Tongue (tissue), 2 donors: ENCODE data around the gene GGA3. TPM values are rescaled to one million over a fixed set of nuclear protein-coding genes. Genes with fewer than 3 reads are reported as not detected.
"Not testable (repeated sequence)": the region's sequence is repeated elsewhere in the genome, so short reads cannot be mapped to it uniquely, and the experiment has no call there.

Experiments used
- DNase-seq: peaks from one replicate; pipeline ENCODE4 v3.0.0-alpha.2; 2015
- total RNA-seq: library from RNA; depleted of rRNA; stranded (reverse); fragments of >200 nt; gene quantifications from one replicate; pipeline ENCODE4 v1.2.3, GENCODE V29; 2014

Gene GGA3
- total RNA-seq, 1 donor from 2014 or later: 21.0 TPM

DNA sequence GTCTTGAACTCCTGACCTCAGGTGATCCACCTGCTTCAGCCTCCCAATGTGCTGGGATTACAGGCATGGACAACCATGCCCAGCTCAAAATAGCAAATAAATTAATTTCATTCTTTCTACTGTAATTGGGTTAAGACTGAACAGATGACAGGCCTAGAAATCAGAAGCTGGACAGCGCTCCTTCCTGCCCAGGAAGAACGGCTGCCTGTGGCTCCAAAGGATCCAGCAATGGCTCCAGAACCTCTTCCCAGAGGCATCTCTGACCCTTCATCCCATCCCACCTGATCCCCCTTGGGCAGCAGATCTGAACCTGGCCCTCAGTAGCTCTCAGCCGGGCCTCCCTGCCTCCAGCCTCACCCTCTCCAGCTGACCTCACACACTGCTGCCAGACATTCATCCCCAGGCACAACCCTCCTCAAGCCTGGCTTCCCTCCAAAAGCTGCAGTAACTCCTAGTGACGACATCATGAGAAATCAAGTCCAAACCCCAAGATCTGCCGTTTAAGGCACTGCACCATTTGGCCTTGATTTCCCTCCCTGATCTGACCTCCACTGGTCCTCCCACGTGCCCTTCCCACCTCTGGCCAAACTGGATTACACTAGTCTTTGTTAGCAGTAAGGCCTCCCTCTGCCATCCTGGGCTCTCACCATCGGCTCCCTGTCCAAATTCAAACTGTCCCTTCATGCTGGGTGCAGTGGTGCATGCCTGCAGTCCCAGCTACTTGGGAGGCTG lies 12.7 kb upstream of the GGA3 start:
- DNase-seq: no peak

DNA sequence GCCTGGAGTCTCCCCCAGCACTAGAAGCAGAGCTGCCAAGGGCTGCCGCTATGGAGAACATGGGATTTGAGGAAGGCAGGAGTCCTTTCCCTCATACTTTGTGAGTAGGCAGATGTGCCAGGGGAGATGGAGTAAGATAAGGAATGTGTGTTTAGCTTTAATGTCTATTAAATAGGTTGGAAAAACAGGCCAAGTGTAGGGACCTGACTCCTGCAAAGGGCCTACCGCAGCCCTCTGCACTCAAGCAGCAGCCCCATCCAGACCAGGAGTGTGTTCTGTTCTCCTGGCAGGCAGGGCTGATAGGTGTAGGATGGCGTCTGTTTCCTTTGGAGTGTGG lies 11.4 kb upstream of the GGA3 start:
- DNase-seq: no peak

DNA sequence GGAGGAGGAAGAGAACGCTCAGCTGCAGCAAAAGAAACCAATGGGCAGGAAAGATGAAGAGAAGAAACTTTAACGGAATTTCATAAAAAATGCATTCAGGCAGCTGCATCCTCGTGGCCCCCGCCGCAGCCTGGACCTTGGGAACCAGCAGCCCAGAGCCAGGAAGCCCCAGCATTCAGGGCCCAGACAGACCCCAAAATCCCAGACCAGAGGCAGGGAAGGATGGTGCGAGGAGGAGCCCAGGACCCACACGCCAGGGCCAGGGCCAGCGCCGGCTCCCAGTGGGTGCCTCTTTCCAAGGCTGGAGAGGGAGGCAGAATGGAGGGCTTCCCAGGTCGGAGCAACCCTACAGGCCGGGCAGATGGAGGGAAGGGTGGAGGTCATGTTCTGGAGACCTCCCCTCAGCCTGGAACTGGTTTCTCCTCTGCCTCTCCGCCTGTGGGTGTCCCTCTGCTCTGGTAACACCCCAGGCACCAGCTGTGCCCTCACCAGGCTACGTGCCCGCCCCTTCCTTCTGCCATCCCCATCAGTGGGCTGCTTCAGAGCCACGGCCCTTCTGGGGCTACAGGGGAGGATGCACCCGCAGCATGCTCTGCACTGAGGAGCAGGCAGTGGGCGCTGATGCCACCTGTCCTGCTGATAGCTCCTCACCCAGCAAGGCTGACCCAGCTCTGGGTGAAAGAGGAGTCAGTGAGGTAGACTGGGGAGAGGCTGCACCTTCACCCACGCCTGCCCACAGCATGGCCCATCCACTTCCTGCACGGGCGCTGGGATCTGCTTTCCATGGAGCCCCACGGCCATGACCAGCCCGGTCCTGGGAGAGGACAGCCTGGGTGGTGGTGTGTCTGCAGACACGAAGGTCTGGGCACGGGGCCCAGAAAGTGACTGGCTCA lies 10.8 kb upstream of the GGA3 start:
- no peak for DNase-seq

DNA sequence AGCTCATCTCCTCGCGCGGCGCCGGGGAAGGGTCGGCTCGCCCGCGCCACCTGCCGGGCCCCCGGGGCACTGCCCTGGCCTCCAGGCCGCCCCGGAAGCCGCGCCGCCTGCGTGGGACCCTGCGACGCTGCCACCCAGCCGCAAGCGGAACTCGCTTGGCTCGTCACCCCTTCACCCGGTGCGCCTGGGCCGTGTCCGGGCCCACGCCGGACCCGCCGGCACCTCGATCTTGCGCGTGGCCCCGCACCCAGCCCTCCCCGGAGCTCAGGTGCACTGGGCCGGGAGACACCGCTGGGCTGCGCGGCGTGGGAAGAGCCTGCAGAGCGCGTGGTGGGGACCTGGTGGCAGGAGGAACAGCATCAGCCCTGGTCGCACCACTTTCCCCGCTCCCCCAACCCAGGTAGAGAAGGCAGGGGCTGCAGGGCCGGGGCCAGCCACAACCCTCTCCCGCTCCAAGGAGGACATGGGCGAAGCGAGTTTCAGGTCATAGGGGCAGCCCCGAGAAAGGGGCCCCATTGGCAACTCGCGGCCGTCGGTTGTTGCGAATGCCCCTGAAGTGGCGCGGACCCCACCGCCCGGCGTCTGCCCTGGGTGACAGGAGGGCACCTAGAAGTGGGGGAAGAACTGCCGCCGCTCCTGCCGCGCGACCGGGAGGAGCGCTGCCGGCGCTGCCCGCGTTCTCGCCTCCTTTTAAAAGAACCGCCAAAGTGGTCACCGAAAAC lies 10.0 kb upstream of the GGA3 start:
- DNase-seq: peak; percentile 90

DNA sequence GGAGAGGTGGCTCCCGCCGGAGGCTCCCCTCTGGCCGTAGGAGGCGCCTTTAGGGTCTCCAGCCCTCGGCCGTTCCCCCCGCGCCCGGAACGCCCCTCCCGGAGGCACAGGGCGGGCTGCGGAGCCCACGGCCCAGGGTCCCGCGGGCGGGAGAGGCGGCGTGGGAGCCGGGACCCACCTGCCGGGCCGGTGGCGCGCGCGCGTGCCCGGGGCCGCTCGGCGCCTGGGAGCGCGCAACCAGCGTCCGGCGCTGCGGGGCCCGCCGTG lies 9.5 kb upstream of the GGA3 start, which contains the start of gene MIF4GD:
Gene MIF4GD, minus strand, starts transcription at position 266 of the 267 bp plus-strand sequence. CDS start 1,036 bp downstream, outside the sequence.
- DNase-seq: no peak

DNA sequence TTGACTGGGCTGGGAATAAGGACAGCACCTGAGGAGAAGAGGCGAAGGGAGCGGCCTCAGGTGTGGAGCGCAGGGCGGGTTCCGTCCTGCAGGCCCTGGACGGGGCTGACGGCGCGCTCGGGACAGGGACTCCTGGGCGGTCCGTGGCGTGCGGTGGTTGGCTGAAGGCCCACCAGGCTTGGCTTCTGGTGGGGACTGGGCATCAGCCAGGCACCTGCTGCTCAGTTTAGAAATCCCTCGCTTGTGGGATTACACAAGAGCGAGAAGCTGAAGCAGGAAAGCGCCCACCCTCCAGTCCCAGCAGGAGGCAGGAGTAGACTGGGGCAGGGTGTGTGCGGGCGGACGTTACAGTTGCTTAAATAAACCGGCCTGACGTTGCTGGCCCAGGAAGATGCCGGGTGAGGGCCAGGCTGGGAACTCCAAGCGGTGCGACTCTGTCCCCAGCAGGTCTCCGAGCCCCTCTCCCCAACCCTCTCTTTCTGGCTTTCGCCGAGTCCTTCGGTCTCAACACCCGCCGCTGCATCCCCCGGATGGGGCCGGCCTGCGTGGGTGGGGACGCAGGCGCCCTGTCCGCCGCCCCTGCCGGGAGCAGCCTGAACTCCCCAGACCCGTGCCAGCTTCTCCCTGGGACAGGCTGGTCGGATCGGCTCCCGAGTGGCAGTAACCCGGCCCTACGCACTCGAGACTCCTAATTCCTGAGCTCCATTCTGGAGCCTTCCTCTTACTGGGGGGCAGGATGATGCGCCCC lies 9.0 kb upstream of the GGA3 start:
- DNase-seq: peak; percentile 84

DNA sequence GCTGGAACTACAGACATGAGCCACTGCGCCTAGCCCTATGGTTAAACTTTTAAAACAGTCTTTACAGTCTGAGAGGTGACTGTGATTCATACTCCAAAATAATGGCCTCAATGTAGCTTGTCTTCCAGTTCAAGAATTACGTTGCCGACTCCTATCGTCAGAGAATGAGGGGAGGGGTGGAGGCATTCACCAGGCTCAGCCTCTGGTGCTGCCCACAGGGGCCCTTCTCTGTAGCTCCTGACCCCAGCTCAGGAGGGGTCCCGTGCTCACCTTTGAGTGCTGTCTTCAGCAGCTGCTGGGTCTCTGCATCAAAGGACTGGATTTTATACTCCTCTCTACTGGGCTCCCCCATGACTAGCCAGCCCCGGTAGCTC lies 8.4 kb upstream of the GGA3 start:
- DNase-seq: no peak

DNA sequence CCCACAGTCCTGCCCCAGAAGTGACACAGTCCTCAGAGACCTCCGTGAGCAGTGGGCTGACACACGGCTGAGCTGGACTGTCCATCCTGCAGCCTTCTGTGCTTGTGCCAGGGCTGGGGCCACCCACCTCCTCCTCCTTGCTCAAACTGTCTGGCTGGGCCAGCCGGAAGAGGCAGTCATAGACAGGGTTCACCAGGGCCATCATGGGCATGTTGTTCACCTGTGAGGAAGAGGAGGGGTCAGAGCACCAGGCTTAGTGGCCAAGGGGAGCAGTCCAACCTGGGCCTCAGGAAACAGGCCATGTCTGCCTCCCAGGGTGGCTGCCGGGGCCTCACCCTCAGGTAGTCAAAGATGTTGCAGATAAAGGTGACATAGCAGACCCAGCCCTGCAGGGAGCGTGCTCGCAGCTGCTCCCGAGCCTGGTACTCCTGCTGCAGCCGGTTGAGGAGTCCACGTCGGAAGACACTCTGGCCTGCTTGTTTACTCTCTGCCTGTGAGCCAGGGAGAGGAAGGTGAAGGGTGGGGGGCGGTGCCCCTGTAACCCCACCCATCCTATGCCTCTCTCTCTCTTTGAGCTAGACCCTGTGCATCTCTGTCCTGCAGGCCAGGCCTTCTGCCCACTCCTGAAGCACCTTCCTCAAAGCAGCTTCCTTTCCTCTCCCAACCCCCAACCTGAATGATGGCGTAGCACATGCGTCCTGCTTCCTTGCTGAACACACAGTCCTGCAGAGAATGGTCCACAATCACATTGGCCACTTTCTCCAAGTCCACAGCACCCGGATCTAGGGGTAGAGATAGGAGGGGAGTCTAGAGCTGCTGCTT lies 6.2 kb upstream of the GGA3 start:
- DNase-seq: no peak

DNA sequence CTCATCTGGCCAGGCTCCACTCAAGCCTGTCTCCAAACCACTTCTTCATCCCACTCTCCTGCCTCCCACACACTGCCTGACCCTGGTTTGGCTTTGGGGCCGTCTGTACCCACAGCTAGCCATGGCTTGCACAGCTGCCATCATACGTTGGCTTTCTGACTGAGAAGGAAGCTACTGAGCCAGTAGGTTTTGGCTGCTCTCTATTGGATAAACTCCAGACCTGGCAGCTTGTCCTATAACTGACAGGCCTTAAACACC lies 5.7 kb upstream of the GGA3 start:
- no peak for DNase-seq

DNA sequence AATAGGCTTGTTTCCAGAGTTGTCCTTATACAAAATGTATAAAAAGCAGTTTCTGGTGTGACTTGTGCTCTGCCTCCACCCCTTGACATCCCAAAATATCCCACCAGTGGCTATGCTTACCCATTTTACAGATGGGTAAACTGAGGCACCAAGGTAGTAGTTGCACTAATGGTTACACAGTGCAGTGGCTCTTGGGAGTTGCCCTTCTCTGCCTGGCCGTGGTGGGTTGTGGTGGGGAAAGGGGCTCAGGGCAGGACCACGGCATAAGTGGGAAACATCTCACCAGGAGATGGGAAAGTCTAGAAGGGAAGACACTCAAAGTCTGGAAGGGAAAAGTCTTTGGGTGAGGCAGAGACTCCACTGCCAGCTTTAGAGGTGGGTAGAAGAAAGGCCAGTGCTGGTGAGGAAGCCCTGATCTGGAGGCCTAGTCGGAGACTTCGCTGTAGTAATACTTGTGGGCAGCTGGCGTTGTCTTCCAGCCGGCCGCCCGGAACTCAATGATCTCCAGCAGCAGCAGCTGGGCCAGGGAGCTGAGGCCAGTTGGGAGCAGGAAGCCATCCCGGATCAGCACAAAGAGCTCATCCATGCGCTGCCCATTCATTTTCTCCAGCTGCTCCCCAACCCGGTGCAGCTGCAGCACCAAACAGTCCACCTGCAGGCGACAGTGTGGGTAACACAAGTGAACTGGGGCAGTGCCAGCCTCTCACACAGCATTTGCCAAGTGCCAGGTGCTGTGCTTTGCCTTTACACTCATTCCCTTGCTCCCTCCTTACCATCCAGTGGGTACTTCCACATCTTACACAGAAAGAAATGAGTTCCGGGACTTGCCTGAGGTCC lies 5.1 kb upstream of the GGA3 start:
- DNase-seq: peak; percentile 58

DNA sequence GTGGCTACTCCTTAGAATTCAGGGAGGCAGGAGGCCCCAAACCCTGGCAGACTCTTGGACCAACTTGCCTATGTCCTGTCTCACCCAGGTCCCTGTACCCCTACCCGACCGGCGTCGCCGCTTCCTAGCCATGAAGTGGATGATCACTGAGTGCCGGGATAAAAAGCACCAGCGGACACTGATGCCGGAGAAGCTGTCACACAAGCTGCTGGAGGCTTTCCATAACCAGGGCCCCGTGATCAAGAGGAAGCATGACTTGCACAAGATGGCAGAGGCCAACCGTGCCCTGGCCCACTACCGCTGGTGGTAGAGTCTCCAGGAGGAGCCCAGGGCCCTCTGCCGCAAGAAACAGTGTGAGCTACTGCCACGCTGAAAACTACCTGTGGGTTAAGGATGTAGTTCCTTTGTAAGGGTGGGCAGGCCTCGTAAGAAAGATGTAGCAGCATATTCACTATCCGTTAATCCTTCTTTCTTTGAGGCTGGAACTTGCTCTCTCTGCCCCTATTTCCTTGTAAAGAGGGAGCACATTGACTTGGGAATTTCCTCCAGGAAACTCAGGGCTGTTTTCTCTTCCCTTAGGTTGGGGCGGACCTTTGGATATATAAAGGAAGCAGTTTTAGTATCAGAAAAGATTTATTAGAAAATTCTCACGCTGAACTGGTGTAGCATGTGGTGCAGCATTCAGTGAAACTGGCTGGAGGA lies 4.4 kb upstream of the GGA3 start:
- no peak for DNase-seq

DNA sequence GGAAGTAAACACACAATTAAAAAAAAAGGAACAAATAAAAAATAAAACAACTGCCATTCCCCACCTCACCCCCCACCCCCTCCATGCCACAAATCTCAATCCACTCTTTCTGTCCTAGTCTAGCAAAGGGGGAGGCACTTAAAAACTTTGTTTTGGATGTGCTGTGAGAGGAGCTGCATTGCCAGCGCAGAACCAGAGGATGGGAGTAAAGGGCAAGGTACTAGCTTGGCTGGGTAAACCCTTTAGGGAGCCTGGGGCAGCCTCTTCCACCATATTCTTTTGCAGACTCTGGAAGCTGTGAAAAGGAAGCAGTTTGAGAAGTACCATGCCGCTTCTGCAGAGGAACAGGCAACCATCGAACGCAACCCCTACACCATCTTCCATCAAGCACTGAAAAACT lies 1.6 kb upstream of the GGA3 start:
- no peak for DNase-seq

DNA sequence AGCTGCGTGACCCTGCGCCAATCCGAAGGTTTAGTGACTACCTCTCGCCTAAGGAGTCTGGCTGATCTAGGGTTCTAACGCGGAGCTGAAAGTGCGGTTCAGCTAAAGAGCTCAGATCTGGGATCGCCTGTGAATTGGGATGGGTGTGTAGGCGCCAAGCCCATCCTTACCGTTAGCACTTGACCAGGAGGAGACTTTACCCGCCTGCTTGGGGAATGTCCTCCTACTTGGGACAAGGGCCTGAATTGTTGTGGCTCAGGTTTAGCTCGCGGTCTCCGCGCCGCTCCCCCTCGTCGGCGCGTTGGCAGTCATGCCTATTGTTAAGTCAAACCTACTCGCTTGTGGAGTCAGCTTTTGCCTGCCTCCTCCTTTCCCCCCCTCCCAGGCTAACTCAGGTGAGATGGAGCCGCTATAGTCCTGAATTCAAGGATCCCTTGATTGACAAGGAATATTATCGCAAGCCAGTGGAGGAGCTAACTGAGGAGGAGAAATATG lies 753 bp upstream of the GGA3 start:
- no peak for DNase-seq

DNA sequence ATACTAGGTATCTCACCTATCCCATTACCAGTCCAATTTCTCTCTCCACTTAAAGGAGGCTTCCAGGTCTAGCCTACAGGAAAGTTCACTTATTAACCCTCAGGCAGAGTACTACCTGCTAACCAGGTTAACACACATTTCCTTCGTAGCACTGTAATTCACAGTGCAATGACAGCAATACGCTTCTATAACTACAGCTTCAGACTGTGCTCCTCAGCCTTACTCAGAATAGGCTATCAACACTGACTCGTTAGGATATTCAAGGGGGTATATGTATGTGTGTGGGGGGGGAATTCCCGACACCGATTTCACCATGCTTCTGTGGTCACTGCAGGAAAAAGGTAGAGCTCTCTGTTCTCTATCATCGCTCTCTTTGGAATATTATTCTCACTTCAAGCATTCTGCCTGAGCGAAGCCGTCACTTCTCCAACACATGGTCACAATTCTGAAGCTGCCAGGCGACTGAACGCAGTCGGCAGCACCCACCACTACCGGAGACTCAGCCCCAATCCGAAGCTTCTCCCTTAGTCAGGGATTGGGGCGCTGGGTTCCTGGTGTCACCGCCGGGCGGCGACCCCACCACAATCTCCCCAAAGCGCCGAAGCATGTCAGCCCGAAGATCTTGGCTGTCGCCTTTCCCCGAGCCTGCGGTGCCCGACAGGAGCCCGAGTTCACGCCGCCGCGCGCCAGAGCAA lies 618 bp downstream of the GGA3 start:
- DNase-seq: no peak

DNA sequence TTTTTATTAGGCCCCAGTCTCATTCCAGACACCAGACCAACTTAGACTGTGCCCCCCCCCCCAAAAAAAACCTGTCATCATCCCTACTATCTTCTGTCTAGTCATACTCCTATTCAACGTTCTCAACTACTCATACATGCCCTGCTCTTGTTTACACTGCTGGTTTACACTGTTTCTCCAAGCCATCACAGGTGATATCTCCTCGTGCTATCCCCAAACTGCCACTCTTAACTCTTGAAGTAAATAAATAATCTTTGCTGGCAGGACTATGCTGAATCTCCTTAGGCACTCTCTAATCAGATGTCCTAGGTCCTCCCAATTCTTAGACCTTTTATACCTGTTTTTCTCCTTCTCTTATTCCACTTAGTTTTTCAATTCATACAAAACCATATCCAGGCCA lies 4.2 kb downstream of the GGA3 start:
- not testable (repeated sequence) for DNase-seq

DNA sequence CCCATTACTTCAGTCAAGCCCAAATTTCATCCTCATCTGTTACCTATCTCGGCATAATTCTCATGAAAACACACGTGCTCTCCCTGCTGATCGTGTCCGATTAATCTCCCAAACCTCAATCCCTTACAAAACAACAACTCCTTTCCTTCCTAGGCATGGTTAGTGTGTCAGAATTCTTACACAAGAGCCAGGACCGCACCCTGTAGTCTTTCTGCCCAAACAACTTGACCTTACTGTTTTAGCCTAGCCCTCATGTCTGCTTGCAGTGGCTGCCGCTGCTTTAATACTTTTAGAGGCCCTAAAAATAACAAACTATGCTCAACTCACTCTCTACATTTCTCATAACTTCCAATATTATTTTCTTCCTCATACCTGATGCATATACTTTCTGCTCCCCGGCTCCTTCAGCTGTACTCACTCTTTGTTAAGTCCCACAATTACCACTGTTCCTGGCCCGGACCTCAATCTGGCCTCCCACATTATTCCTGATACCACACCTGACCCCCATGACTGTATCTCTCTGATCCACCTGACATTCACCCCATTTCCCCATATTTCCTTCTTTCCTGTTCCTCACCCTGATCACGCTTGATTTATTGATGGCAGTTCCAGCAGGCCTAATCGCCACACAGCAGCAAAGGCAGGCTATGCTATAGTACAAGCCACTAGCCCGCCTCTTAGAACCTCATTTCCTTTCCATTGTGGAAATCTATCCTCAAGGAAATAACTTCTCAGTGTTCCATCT lies 5.3 kb downstream of the GGA3 start:
- not testable (repeated sequence) for DNase-seq

DNA sequence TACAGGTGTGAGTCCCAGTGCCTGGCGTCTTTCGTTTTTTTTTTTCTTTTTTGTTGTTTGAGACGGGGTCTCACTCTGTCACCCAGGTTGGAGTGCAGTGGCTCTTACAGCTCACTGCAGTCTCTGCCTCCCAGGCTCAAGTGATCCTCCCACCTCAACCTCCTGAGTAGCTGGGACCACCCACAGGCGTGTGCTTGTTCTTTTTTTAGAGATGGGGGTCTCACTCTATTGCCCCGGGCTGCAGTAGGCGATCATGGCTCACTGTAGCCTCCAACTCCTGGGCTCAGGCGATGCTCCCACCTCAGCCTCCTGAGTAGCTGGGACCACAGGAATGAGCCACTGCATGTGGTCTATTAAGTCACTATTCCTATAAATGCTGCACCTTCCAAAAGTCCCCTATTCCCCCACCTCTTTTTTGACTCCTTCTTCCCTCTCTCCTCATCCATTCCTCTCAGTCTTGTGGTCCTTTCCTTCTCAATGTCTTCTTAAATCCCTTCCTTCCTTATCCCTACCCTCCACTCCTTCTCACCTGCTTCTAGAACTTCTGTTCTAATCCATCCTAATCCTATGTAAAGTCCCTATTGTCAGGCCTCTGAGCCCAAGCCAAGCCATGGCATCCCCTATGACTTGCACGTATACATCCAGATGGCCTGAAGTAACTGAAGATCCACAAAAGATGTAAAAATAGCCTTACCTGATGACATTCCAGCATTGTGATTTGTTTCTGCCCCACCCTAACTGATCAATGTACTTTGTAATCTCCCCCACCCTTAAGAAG lies 9.2 kb downstream of the GGA3 start:
- no peak for DNase-seq

DNA sequence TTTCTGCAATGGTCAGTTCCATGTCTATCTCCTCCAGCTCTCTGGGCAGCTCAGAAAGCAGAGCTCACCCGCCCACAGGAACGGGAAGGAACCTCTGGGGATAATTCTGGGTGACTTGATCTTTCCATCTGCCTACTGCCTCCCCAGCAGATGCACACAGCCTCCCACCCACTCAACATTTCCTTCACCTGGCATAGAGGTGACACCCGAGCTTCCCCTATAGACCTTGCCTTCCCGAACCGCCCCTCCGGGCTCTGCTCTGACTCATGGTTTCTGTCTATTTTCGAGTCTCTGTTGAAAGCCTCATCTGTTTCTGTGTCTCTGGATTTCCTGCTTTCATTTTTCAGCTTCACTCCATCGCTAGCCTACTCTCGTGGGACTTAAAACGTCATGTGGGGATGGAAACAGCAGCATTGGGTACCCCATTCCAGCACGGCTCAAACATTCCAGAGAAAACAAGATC lies 11.4 kb downstream of the GGA3 start:
- DNase-seq: no peak
